ENCODE measurements around the gene FGR.
"Not testable (repeated sequence)": the region's sequence is repeated elsewhere in the genome, so short reads cannot be mapped to it uniquely, and the experiment has no call there.

FGR gene

DNA sequence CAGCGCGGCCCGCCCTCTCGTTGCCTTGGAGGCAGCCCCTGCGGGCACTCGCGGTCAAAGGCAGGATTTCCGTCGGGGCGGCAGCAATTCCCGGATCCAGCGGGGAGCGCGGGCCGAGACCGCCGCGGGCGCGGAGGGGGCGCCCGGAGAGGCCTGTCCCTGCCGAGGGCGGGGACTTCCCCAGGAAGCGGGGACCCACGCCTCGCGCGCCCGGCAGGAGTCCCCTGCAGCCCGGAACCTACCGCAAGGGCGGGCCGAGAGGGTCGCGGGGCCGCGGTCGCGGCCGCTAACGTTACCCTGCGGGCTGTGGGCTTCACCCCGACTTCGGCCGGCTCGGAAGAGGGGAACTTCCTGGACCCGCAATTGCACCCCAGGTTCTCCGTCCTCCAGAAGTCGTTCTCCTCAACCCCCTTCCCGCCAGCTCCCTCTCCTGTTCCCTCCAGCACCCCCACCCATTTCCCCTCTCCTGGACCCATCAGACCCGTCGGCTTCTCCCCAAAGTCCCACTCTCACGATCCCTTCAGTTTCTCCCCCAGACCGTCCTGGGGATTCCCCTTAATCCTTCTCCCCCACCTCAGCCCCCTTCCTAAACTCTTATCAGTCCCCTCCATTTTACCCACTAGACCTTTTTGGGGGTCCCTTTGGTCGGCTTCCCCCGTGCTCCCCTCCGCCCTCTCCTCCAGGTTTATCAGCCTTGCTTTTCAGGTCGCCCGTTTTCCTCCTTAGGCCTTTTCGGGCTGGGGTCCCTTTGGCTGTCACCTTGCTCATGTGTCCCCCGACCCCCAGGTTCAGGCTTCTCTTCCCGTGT lies 604 bp downstream of the FGR start:
- no peak for DNase-seq

DNA sequence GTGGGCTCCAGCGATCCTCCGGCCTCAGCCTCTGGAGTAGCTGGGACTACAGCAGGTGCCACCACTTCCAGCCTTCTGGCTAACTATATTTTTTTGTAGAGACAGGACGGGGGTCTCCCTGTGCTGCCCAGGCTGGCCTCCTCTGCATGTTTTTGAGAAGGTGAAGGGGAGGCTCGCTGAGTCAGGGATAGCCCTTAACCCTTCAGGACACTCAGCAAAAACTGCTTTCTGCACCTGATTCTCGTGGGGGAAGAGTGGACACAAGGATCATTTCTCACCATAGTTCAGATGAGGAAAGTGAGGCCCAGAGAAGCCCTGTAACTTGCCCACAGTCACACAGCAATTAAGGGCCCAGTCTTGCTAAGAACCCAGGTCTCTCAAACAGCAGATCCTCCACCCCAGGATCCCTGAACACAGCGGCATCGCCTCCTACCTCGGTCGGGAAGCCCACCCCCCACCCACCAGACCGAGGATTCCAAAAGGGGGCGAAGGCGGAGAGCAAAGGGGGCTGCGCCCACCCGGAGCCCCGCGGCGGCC lies 1.3 kb downstream of the FGR start:
- DNase-seq = no peak

DNA sequence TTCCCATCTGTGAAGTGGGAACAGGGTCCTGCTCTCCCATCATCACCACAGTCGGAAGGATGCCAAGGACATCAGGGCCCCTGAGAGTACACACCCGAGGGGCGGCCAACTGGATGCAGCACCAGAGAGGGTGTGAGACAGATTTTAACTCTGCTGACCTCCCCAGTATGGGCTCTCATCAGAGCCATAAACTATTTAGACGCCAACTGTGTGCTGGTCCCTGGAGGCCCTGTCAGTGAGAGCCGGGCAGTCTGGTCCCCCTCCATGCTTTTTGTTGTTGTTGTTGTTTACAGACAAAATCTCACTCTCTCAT lies 1.7 kb downstream of the FGR start:
- no peak for DNase-seq

DNA sequence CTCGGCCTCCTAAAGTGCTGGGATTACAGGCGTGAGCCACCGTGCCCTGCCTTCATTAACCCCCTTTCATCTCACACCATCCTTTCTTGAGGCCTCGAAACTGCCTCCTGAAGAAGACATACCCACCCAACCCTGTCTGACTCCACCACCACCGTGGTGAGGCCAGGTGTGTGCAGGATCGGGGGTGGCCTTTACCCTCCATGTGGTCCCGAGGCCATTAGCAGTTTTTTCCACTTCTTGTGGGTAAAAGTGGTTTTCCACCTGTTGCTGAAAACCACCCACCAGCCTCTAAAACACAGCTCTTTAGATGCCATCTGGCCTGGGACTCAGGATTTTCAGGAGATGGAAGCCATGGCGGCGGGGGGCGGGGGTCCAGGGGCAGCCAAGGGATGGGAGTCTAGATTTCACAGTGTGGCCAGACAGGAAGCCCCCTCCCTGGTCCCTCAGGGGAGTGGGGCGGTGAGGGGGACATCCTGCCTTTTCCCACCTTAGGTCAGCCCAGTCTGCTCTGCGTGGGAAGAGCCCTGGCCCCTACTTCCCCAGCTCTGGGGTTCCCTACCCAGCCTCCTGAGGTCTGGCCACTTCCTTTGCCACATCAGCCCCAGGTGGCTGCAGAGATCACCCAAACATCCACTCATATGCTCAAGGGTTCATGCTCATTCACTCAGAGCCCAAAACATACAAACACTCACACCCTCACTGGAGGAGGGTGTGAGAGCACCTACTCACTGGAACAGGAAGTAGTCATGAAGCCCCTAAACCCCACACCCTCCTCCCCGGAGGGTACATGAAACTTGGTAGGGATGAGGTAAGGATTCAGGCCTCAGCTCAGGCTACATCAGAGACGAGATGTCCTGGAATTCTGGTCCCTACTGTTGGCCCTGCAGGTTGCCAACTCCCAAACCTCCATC lies 2.3 kb downstream of the FGR start:
- DNase-seq = no peak

DNA sequence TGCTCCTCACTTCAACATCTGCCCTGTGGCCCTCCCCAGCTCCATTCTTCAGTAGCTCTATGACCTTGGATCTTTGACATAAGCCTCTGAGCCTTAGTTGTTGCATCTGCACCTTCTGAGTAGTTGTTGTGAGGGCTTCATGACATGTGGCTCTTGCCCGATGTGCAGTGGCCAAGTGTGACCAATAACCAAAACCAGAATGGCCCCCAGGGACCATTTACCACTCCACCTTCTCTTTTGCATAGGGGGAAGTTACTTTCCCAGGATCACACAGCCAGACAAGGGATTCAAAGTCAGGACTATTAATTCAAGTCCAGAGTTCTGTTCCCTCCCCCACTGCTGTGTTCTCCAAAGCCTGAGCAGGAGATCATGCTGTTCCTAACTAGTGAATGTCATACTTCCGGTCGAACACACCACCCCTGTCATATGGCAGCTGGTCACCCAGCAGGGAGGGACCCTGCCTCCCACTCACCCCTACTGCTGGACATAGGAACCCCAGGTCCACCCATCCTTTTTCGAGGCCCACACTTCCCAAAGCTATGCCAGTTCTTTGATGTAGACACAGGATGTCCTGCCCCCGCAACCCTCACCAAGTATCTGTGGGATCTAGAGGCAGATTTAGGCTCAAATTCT lies 4.0 kb downstream of the FGR start:
- DNase-seq = no peak

DNA sequence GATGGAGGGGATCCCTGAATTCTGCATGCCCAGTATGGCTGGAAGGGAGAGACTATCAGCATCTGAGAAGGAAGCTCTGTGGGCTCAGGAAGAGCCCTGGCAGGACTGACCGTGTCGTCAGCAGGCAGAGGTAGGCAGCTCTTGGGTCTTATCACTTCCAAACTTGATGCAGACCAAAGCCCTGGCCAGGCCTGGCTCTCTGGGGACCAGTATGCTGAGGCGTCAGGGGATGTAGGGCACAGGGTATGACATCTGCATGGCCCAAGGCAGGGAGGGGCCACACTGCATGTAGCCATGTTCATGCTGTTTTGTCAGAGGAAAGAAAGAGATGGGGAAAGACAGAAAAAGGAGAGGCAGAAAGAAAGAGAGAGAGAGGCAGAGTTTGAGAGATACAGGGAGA lies 6.3 kb downstream of the FGR start:
- no peak for DNase-seq

DNA sequence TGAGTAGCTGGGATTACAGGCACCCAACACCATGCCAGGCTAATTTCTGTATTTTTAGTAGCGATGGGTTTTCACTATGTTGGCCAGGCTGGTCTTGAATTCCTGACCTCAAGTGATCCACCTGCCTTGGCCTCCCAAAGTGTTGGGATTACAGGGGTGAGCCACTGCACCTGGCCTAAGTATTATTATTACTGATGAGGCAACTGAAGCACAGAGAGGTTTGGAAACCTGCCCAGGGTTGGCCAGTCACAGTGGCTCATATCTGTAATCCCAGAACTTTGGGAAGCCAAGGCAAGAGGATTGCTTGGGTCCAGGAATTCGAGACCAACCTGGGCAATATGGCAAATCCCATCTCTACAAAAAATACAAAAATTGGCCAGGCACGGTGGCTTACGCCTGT lies 7.3 kb downstream of the FGR start:
- DNase-seq = not testable (repeated sequence)

DNA sequence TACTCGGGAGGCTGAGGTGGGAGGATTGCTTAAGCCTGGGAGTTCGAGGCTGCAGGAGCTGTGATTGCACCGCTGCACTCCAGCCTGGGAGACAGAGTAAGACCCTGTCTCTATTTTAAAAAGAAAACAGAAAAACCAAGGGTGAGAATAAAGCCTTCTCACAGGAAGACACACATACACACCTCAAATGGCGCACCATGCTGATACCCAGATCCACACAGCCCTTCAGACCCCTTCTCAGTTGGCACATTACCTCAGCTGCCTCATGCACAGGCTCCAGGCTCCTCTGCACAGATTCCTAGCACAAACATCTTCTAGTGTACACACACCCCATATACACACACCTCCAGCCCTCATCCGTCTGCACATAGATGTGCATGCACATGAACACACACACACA lies 7.9 kb downstream of the FGR start:
- no peak for DNase-seq

DNA sequence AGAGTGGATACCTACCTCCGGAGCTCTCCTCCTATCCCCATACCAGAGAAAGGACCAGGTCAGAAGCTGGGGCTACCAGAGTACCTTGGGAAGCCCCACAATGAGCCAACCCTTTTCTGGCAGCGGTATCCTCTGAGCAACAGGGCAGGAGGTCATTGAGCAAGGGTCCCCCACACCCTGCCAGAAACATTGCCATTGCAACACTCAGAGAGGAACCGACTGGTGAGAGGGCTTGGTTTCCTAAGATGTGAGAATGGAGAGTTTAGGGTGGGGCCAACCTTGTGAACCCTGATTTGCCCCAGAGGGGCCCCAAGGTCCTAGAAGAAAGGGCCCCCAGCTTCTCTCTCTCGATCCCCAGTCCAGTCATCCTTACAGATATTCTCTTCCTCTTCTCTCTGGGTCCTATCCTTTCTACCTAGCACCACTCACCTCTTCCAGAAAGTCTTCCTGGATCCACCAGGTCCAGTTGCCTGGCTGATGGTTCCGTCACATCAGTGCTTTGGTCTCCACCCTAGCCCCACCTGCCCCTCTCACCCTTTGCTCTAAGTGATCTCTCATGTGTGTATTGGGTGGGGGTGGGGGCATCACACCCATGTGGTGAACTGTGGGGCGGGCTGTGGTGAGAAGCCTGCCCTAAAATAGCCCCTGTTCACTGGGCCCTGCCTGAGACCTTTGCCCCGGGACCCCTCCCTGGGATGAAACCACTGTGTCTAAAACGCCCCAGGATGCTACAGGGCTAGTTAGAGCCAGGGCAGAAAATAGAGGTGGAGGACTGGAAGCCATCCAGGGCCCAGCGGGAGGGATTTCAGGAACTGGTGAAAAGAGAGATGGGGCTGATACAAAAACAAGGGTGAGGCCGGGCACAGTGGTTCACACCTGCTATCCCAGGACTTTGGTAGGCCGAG lies 8.7 kb downstream of the FGR start:
- no peak for DNase-seq

DNA sequence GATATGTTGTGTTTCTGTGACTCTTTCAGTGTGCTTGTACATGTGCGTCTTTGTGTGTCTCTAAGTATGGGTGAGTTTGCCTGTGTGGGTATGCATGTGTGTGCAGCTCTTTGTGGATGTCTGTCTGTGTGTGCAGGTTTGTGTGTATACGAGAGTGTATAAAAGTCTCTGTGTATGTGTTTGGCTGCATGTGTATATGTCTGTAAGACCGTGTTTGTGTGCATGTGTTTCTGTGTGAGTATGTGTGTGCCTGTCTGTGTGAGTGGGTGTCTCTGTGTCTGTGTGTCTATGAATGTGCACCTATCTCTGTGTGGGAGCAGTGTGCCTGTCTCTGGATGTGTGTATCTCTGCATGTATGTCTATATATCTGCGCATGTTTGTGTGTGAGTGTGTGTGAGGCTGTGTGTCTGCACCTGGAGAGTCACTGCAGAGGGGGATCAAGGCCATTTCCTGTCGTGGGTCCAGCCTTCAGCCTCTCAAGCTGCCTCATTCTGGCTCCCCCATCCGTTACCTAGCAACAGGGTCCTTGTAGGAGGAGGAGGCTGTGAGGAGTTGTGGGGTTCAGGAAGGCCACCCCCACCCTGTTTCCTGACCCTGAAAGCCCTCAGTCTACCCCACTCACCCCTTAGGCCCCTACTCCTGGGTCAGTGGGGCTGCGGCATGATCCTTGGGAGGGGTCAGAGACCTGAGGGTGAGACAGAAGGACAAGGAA lies 10.4 kb downstream of the FGR start:
- DNase-seq = no peak

DNA sequence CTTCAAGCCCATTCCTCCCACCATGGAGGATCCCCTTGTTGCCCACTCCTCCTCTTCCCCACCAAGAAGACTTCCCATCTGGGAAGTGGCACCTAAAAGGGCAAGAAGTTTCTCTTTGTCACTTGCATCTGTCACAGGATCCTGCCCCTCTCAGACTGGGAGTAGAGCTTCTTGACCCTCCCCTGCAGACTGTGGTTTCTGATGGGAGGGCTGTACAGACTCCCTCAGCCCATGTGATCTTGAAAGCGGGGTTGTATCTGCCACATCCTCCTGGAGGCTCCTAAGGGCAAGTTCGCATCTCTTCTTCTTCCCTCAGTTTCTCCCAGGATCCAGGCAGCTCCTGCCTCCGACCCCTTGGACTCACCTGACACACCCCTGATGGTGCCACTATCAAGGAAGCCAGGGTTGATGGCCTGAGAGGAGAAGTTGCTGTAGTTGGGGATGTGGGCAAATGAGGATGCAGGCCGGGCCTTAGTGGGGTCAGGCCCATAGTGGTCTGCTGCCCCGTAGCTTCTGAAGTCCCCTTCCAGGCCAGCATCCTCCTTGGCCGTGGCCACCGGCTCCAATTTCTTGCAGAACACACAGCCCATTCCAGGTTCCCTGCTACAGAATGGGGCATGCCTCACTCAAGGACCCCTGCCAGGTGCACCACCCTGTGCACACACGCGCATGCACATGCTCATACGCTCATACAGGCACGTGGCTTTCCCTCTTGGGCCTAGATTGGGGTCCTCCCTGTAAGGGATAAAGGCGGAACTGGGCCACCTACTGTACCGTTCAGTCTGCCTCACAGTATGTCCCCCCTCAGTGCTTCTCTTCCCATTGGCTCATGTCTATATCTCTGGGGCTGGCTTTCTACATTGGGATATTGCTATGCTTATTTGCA lies 11.4 kb downstream of the FGR start:
- DNase-seq = no peak

DNA sequence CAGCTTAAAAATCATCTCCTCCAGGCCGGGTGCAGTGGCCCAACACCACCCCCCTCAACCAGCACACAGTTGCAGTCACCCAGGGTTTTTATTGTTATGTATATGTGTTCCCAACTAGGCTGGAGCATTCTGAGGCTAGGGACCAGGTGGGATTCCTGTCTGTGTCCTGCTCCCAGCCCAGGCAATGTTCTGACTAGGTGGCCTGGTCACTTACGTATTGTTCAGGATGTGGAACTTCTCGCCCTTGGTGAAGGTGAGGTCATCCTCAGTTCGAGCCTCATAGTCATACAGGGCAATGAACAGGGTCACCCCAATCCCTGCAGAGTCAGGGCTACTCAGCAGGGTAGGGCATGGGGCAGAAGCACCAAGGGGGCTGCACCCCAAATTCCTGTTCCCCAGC lies 12.2 kb downstream of the FGR start:
- no peak for DNase-seq

DNA sequence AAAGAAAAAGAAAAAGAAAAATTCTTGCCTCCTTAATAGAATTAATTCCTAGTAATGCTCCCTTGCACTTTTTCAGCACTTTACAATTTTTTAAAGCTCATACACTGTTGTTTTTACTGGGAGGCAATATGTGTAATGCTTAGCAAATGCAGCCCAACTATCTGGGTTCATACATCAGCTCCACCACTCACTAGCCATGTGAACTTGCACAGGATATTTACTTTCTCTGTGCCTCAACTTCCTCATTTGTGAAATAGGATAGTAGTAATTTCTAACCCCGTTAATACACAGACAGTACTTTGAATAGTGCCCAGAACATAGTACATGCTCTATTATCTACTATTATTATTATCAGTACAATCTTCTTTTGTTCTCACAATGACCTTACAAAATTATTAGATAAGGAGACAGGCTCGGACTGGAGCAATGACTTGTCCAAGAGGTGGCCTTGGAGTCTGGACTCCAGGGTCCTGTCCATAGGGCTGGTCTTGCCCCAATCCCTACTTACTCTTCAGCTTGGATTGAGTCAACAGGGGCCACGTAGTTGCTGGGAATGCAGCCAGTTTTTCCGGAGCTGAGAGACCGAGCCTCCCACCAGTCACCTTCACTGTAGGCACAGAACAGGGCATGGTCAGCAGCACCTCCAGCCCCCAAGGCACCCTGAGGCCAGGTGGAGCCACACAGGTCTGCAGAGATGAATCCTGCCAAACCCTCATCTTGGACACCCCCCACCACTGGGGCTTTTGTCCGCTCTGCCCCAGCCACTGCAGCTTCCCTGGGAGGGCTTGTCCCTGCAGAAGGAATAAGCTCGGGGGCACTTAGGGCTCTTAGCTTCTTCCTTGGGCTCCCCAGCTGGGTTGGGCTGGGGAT lies 13.7 kb downstream of the FGR start:
- DNase-seq = no peak

DNA sequence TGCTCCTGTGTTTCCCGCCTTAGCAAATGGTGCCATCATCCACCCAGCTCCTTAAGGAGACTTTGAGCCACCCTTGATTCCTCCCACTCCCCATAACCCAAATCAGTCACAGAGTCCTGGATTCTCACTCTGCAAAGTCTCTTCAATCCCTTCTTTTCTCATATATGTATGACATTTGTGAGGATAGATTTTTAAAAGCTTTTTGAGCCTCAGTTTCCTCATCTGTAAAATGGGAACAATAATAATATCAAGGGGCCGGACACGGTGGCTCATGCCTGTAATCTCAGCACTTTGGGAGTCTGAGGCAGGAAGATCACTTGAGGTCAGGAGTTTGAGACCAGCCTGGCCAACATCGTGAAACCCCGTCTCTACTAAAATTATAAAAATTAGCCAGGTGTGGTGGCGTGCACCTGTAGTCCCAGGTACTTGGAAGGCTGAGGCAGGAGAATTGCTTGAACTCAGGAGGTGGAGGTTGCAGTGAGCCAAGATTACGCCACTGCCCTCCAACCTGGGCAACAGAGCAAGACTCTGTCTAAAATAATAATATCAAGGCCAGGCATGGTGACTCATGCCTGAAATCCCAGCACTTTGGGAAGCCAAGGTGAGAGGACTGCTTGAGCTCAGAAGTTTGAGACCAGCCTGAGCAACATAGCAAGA lies 15.1 kb downstream of the FGR start:
- not testable (repeated sequence) for DNase-seq

DNA sequence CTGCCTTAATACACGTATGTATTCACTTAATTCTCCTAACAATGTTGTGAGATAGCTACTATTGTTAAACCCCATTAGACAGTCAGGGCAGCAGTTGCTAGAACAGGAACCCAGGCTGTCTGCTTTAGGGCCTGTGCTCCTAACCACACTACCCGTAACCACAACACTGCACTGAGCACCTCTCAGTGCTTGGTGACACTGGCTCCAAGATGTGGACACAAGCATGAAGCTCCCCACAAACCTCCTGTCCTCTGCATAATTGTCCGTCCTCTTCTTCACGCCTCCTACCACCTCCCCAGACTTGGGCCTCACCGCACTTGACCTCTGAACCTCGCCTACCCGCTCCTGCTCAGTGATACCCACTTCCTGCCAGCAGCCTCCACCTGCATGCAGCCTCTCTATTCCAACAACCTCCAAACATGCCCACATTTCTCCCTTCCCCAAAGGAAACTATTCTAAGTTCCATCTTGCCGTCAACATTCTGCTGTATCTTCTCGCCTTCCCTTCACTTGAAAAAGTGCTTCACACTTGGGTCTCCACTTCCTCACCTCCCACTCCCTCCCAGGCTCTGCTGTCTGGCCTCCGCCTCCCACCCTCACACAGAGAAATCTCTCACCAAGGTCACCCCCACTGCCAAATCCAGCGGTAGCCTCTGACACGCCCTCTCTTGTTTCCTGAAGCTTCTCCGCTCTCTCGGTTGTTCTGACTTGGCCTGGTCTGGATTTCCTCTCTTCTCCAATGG lies 16.5 kb downstream of the FGR start:
- DNase-seq = no peak

DNA sequence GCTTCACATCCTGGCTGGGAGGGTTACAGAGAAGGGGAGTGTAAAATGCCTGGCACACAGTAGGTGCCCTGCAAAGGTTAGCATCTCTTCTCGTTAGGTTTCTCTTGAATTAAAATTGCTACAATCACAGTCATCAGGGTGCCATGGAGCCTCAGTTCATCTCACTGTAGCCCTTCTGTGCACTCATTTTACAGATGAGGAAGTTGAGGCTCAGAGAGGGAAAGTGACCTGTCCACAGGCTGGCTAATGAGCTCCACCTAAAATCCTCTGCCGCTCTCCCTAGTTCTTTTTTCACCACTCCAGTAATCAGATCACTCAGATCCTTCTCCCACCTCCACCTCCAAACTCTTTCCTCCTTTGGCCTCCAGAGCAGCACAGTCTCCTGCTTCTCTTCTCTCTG lies 17.6 kb downstream of the FGR start:
- no peak for DNase-seq

DNA sequence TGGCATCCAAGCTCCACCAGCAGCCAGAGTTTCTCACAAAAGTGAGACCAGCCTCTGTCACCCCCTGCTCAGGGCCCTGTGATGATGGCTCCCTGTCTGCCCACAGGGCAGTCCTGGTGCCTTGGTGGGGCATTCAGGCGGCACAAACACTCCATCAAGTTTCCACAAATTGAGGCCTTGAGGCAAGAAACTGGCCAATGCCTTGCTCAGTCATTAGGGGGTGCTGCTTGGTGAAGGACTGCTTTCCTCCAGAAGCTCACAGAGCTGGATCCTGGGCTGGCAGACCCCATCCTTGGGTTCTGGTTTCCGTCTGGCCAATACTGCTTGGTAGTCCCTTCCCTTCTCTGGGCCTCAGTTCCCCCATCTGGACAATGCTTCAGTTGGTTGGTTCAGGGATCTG lies 18.5 kb downstream of the FGR start:
- no peak for DNase-seq

All from NCI-H774 (cell line).